ENCODE data around the gene DIP2C.

DNA sequence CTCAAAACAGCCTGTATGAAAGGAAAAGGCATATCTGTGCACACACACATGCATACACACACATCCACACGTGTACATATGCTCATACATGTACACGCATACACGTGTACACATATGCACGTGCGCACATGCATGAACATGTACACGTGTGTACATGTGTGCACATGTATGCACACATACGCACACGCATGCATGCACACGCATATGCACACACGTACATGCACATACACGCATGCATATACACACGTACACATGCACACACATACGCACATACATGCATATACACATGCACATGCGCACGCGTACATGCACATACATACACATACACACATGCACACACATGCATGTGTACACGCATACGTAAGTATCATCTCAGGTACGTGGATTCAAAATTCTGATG lies 19.4 kb downstream of the DIP2C start:
- TF ChIP-seq CTCF (conservative IDR thresholded peaks at IDR 0.05 in 1 of 2, IDR thresholded peaks at IDR 0.05 in 1 of 2; ENCODE audit: extremely low read depth in 1 of 2, insufficient read depth in 1 of 2, low read depth in 1 of 2, low read length in 2 of 2), result no peak
- TF ChIP-seq EZH2 (IDR thresholded peaks at IDR 0.05; ENCODE audit: borderline replicate concordance, low read length), result no peak

Data from mammary epithelial cell (primary cell).